GM23338 (cell line): Measurements from ENCODE around the gene SERPINA1. TPM values are rescaled to one million over a fixed set of nuclear protein-coding genes. Genes with fewer than 3 reads are reported as not detected.

Source experiments
- ATAC-seq: fragments of 200-7000 bp; cut with Tn5 transposase; 3 replicates; pipeline ENCODE4 v1.9.1; 2020
- DNase-seq: peaks from one replicate; pipeline ENCODE4 v3.0.0-alpha.2; 2015; ENCODE audit warnings: low spot score
- H2AFZ ChIP-seq: fragments of 200-600 bp; sonication (generic); 2 replicates; pipeline ENCODE4 v1.8.0; 2016; ENCODE audit warnings: antibody characterized with exemption, mild to moderate bottlenecking, moderate library complexity
- H3F3A ChIP-seq: fragments of 200-600 bp; sonication (generic); replicated peaks from 2 replicates; pipeline ENCODE4 v1.8.0; 2017; ENCODE audit warnings: antibody characterized with exemption, mixed run types, low read depth
- H3K27ac ChIP-seq: fragments of 200-600 bp; sonication (generic); 2 replicates; pipeline ENCODE4 v1.6.1; 2016; ENCODE audit warnings: low read depth
- H3K27me3 ChIP-seq: fragments of 200-600 bp; sonication (generic); 2 replicates; pipeline ENCODE4 v1.8.0; 2016; ENCODE audit warnings: mild to moderate bottlenecking, mixed run types, moderate library complexity; ENCODE audit not compliant: insufficient read depth
- H3K36me3 ChIP-seq: fragments of 200-600 bp; sonication (generic); 2 replicates; pipeline ENCODE4 v1.8.0; 2016; ENCODE audit warnings: mild to moderate bottlenecking; ENCODE audit not compliant: insufficient read depth
- H3K4me1 ChIP-seq: fragments of 200-600 bp; sonication (generic); 2 replicates; pipeline ENCODE4 v1.8.0; 2016; ENCODE audit warnings: mild to moderate bottlenecking, moderate library complexity; ENCODE audit not compliant: insufficient read depth
- H3K4me2 ChIP-seq: fragments of 200-600 bp; sonication (generic); 2 replicates; pipeline ENCODE4 v1.7.1; 2017; ENCODE audit warnings: mixed run types
- H3K4me3 ChIP-seq: fragments of 200-600 bp; sonication (generic); 2 replicates; pipeline ENCODE4 v1.6.1; 2016; ENCODE audit warnings: mixed run types
- H3K79me2 ChIP-seq: fragments of 200-600 bp; sonication (generic); replicated peaks from 2 replicates; pipeline ENCODE4 v1.8.0; 2017; ENCODE audit warnings: mild to moderate bottlenecking; ENCODE audit not compliant: insufficient read depth
- H3K9me2 ChIP-seq: fragments of 200-600 bp; sonication (generic); 2 replicates; pipeline ENCODE4 v1.8.0; 2017; ENCODE audit not compliant: insufficient read depth
- H4K20me1 ChIP-seq: fragments of 200-600 bp; sonication (generic); replicated peaks from 2 replicates; pipeline ENCODE4 v1.8.0; 2017; ENCODE audit warnings: mild to moderate bottlenecking; ENCODE audit not compliant: insufficient read depth
- H3K27ac Mint-ChIP-seq: 2 replicates; pipeline ENCODE4 v1.8.0; 2020; ENCODE audit warnings: inconsistent platforms, mild to moderate bottlenecking, moderate library complexity, mixed read lengths
- H3K27me3 Mint-ChIP-seq: 3 replicates; pipeline ENCODE4 v1.8.0; 2022; ENCODE audit warnings: low read depth, mild to moderate bottlenecking, moderate library complexity, mixed read lengths, inconsistent platforms; ENCODE audit not compliant: insufficient read depth, poor library complexity
- H3K36me3 Mint-ChIP-seq: 3 replicates; pipeline ENCODE4 v1.8.0; 2021; ENCODE audit warnings: low read depth, mild to moderate bottlenecking, inconsistent platforms, moderate library complexity, mixed read lengths
- H3K4me1 Mint-ChIP-seq: 3 replicates; pipeline ENCODE4 v1.8.0; 2020; ENCODE audit warnings: mild to moderate bottlenecking, inconsistent platforms, mixed read lengths
- H3K4me3 Mint-ChIP-seq: 3 replicates; pipeline ENCODE4 v1.8.0; 2021; ENCODE audit warnings: moderate library complexity, mild to moderate bottlenecking, inconsistent platforms, mixed read lengths
- H3K9me3 Mint-ChIP-seq: 3 replicates; pipeline ENCODE4 v1.8.0; 2020; ENCODE audit warnings: moderate library complexity, mild to moderate bottlenecking, inconsistent platforms, mixed read lengths
- CTCF ChIP-seq, 2 experiments: fragments of 200-600 bp in 1 of 2; sonication (generic) in 1 of 2; conservative IDR thresholded peaks; 2 replicates each; pipeline versions ENCODE4 v1.5.1 to v1.6.1; 2016 to 2017; ENCODE audit warnings: antibody characterized with exemption in 2 of 2, low read depth in 2 of 2, mild to moderate bottlenecking in 2 of 2, moderate library complexity in 1 of 2
- ETS1 ChIP-seq: IDR thresholded peaks from 2 replicates; pipeline ENCODE4 v1.6.1; 2016; ENCODE audit warnings: antibody characterized with exemption
- EZH2phosphoT487 ChIP-seq: fragments of 200-600 bp; sonication (generic); IDR thresholded peaks from one replicate; pipeline ENCODE4 v1.8.1; 2018; ENCODE audit warnings: antibody characterized with exemption; ENCODE audit not compliant: unreplicated experiment
- JUNB ChIP-seq: IDR thresholded peaks from one replicate; pipeline ENCODE4 v1.6.1; 2016; ENCODE audit warnings: antibody characterized with exemption; ENCODE audit not compliant: unreplicated experiment
- NANOG ChIP-seq: IDR thresholded peaks from 2 replicates; pipeline ENCODE4 v1.6.1; 2016; ENCODE audit warnings: antibody characterized with exemption, borderline replicate concordance
- POLR2AphosphoS5 ChIP-seq: IDR thresholded peaks from 2 replicates; pipeline ENCODE4 v1.6.1; 2016; ENCODE audit warnings: antibody characterized with exemption, low read depth
- STAT1 ChIP-seq: IDR thresholded peaks from one replicate; pipeline ENCODE4 v1.6.1; 2016; ENCODE audit warnings: antibody characterized with exemption; ENCODE audit not compliant: unreplicated experiment
- ZNF114 ChIP-seq: fragments of 250-450 bp; sonication (Bioruptor Pico); IDR thresholded peaks from 2 replicates; pipeline ENCODE4 v1.5.0; 2020; ENCODE audit warnings: mild to moderate bottlenecking, moderate library complexity
- ZNF331 ChIP-seq: fragments of 250-450 bp; sonication (Bioruptor Pico); IDR thresholded peaks from 2 replicates; pipeline ENCODE4 v1.5.0; 2020; ENCODE audit warnings: low read depth, mild to moderate bottlenecking, moderate library complexity
- polyA plus RNA-seq: library from polyadenylated mRNA; unstranded; fragments of >200 nt; fragmentation: Nextera tagmentation; extraction: Ambion mirVana; gene quantifications from 2 replicates; pipeline ENCODE4 v1.2.1, GENCODE V29; 2016
- total RNA-seq: library from RNA; depleted of rRNA; stranded (reverse); fragments of >200 nt; shearing (Covaris generic); gene quantifications from 2 replicates; pipeline ENCODE4 v1.2.3, GENCODE V29; 2014
- TF ChIP-seq, protein P1 (sequence below): IDR thresholded peaks from one replicate; pipeline ENCODE4 v1.6.1; 2018; ENCODE audit warnings: antibody characterized with exemption; ENCODE audit not compliant: unreplicated experiment

The SERPINA1 gene
- total and polyA plus RNA-seq, 2 experiments from 2014 or later: not detected

DNA sequence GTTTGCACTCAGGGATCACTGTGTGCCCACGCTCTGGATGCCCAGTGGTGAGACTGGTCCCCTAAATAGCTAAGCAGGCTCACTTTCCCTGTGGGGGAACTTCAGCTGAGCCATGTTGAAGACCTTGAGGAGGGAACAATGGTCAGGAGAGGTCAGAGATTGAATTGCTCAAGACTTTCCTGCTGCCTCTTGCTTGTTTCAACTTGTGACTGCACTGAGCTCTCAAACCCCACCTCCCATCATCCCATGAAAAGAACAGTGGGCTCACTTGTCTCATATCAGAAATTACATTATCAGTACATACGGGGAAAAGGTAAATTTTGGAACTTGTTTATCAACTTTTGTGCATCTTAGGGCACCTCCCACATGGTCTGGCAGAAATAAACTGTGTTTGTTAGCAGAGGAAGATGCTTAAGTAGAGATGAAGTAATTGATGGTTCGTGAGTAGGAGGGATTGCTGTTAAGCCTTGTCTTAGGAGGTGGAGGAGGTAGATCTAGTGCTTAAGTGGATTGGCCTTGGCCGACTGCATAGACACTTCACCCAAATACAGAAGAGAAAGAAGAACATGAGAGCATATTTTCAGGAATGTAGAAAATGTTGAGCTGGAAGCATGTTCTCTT, 15.0 kb upstream of the SERPINA1 start:
- TF ChIP-seq NANOG (no peak), CTCF (conservative IDR thresholded peaks at IDR 0.05; ENCODE audit: low read depth in 2 of 2) (no peak)
- H3K4me2 ChIP-seq: no peak overlapping the region
- H2AFZ ChIP-seq: no peak overlapping the region
- H3K36me3 Mint-ChIP-seq: peaks cover 12% of the 10 kb centered on the region; the same call in 2 of the 3 replicates
- peaks cover 22% of the 10 kb centered on the region for H3K4me1 ChIP-seq
- H3K27me3 ChIP-seq: no peaks in the 10 kb centered on the region
- no peaks in the 10 kb centered on the region for H3K79me2 ChIP-seq
- no peak overlapping the region for H3K4me3 ChIP-seq
- no peaks in the 10 kb centered on the region; the same call in 1 of the 2 replicates for H3K9me2 ChIP-seq
- DNase-seq (no peak), ATAC-seq (no peak)
- H3K36me3 ChIP-seq: peaks cover 7% of the 10 kb centered on the region; the same call in 1 of the 2 replicates
- no peaks in the 10 kb centered on the region for H4K20me1 ChIP-seq
- peaks cover 25% of the 10 kb centered on the region; the same call in 2 of the 3 replicates for H3K4me1 Mint-ChIP-seq
- H3K9me3 Mint-ChIP-seq: peaks cover 4% of the 10 kb centered on the region
- no peaks in the 10 kb centered on the region for H3F3A ChIP-seq
- no peaks in the 10 kb centered on the region for H3K27me3 Mint-ChIP-seq
- no peak overlapping the region for H3K27ac ChIP-seq
- no peak overlapping the region for H3K4me3 Mint-ChIP-seq
- no peak overlapping the region for H3K27ac Mint-ChIP-seq

DNA sequence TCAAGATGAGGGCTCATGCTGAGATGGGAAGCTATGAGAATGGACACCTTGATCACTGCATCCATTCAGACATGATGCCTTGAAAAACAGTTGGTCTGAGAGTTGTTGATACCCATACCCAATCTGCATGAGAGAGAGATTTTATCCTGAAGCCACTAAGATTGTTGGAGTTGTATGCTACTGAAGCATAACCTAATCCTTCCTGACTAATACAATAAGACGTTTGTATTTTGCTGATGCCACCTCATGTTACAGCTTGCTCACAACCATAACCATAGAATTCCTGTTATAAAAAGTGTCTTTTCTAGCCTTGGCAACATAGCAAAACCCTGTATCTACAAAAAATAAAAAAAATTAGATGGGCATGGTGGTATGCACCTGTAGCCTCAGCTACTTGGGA, 12.7 kb upstream of the SERPINA1 start:
- Mint-ChIP-seq H3K4me1 (peaks cover 38% of the 10 kb centered on the region), H3K9me3 (no peaks in the 10 kb centered on the region; the same call in none of the 3 replicates), H3K36me3 (peaks cover 8% of the 10 kb centered on the region; the same call in 2 of the 3 replicates), H3K4me3 (no peak overlapping the region), H3K27me3 (no peaks in the 10 kb centered on the region), H3K27ac (no peak overlapping the region)
- H3K79me2 ChIP-seq: no peaks in the 10 kb centered on the region
- no peak for ATAC-seq
- H3K4me3 ChIP-seq: no peak overlapping the region
- H3K27me3 ChIP-seq: no peaks in the 10 kb centered on the region
- no peaks in the 10 kb centered on the region for H4K20me1 ChIP-seq
- H3F3A ChIP-seq: 0 out of 2 replicates have a peak, but pooled peaks cover 3% of the 10 kb centered on the region
- no peak overlapping the region for H3K4me2 ChIP-seq
- H3K4me1 ChIP-seq: peaks cover 20% of the 10 kb centered on the region
- H3K9me2 ChIP-seq: no peaks in the 10 kb centered on the region; the same call in 1 of the 2 replicates
- peaks cover 7% of the 10 kb centered on the region; the same call in 1 of the 2 replicates for H3K36me3 ChIP-seq
- no peak for DNase-seq
- no peak overlapping the region for H2AFZ ChIP-seq
- H3K27ac ChIP-seq: no peak overlapping the region
- TF ChIP-seq EZH2phosphoT487 (no peak), POLR2AphosphoS5 (no peak), ZNF331 (CRISPR knock-in tag) (no peak), CTCF (conservative IDR thresholded peaks at IDR 0.05; ENCODE audit: low read depth in 2 of 2) (no peak), ZNF114 (no peak), NANOG (no peak), STAT1 (no peak), ETS1 (no peak), JUNB (no peak)
- TF ChIP-seq, protein P1, sequence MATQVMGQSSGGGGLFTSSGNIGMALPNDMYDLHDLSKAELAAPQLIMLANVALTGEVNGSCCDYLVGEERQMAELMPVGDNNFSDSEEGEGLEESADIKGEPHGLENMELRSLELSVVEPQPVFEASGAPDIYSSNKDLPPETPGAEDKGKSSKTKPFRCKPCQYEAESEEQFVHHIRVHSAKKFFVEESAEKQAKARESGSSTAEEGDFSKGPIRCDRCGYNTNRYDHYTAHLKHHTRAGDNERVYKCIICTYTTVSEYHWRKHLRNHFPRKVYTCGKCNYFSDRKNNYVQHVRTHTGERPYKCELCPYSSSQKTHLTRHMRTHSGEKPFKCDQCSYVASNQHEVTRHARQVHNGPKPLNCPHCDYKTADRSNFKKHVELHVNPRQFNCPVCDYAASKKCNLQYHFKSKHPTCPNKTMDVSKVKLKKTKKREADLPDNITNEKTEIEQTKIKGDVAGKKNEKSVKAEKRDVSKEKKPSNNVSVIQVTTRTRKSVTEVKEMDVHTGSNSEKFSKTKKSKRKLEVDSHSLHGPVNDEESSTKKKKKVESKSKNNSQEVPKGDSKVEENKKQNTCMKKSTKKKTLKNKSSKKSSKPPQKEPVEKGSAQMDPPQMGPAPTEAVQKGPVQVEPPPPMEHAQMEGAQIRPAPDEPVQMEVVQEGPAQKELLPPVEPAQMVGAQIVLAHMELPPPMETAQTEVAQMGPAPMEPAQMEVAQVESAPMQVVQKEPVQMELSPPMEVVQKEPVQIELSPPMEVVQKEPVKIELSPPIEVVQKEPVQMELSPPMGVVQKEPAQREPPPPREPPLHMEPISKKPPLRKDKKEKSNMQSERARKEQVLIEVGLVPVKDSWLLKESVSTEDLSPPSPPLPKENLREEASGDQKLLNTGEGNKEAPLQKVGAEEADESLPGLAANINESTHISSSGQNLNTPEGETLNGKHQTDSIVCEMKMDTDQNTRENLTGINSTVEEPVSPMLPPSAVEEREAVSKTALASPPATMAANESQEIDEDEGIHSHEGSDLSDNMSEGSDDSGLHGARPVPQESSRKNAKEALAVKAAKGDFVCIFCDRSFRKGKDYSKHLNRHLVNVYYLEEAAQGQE: no peak
